ENCODE measurements around the gene FYTTD1. TPM values are rescaled to one million over a fixed set of nuclear protein-coding genes. Genes with fewer than 3 reads are reported as not detected.

The FYTTD1 gene
- total RNA-seq, 3 donors from 2014 or later (not counting 1 experiment from before 2014, with no cell fraction given): 58.0 to 75.6 (median 72.2) TPM

DNA sequence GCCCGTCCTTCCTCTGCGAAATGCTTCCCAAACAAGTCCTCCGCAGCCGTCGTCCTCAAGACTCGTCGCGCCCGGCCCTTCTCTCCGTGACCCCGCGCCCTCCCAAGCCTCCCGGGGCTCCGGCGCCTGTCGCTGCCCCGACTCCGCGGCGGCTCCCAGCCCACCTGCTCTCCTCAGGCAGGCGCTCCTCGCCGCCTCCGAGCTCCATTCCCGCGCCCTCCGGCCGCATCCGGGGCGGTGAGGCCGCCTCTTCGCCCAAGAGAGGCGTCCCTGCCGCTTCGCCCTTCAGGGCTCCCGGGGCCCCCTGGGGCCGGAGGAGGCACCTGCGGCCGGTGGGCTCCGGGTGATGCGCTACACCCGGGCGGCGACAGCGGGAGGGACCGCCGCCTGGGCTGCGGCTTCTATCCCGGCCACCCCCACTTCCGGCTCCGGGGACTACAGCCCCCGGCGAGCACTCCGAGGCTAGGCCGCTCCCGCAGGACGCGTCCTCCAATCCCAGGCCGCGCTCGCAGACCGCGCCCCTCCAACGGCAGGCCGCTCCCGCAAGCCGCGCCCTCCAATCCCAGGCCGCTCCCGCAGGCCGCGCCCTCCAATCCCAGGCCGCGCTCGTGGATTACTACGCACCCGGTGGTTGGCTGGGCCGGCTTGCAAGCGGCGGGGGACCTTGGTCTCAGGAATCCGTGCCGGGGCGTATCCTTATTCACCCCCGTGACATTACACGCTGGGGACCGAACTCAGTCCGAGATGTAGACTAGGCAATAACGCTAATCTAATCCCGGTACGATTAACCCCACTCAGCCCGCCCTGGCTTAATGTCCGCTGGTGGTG, 13.0 kb upstream of the FYTTD1 start, which contains the start of gene RUBCN:
Gene RUBCN, minus strand, starts transcription at position 414 of the 828 bp plus-strand sequence. Its CDS starts 185 bp downstream, at position 229.
- Histone ChIP-seq H3K4me3 (ENCODE audit: low read length) (peak within 1 kb of the TSS; percentile 85), H3K36me3 (ENCODE audit: control insufficient read depth, insufficient read depth, low read length) (peaks cover 2% of the 10 kb centered on the region), H3K27me3 (ENCODE audit: control insufficient read depth, insufficient read depth, low read length) (no peaks in the 10 kb centered on the region), H3K9me3 (ENCODE audit: control insufficient read depth, insufficient read depth, low read length) (no peaks in the 10 kb centered on the region), H3K4me1 (ENCODE audit: control insufficient read depth, insufficient read depth, low read length) (peaks cover 23% of the 10 kb centered on the region), H3K27ac (ENCODE audit: low read length) (peak within 1 kb of the TSS; percentile 64)
- peak within 1 kb of the TSS; percentile 77 for H3K27ac Mint-ChIP-seq
- peak; percentile 76 to 96 for DNase-seq
- WGBS (ENCODE audit: insufficient coverage): under 1% methylated on average over 92 of the region's 92 CpGs
- peak; percentile 88 to 98 (median 95) for ATAC-seq
- no peaks in the 10 kb centered on the region for H3K9me3 Mint-ChIP-seq
- peaks cover 23 to 26% of the 10 kb centered on the region in 2 donors for H3K4me1 Mint-ChIP-seq
- no peaks in the 10 kb centered on the region for H3K36me3 Mint-ChIP-seq
- TF ChIP-seq, protein P1, sequence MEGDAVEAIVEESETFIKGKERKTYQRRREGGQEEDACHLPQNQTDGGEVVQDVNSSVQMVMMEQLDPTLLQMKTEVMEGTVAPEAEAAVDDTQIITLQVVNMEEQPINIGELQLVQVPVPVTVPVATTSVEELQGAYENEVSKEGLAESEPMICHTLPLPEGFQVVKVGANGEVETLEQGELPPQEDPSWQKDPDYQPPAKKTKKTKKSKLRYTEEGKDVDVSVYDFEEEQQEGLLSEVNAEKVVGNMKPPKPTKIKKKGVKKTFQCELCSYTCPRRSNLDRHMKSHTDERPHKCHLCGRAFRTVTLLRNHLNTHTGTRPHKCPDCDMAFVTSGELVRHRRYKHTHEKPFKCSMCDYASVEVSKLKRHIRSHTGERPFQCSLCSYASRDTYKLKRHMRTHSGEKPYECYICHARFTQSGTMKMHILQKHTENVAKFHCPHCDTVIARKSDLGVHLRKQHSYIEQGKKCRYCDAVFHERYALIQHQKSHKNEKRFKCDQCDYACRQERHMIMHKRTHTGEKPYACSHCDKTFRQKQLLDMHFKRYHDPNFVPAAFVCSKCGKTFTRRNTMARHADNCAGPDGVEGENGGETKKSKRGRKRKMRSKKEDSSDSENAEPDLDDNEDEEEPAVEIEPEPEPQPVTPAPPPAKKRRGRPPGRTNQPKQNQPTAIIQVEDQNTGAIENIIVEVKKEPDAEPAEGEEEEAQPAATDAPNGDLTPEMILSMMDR (IDR thresholded peaks at IDR 0.05): no peak
- H3K27me3 Mint-ChIP-seq (ENCODE audit: low read depth in 2 of 2): no peaks in the 10 kb centered on the region
- H3K4me3 Mint-ChIP-seq: peak within 1 kb of the TSS; percentile 92
- intact Hi-C loops (cut with micrococcal nuclease): loop anchor here (1.0 kb wide), 2 partner anchors 13 to 24 kb away; partner anchors contain the start of gene FYTTD1

DNA sequence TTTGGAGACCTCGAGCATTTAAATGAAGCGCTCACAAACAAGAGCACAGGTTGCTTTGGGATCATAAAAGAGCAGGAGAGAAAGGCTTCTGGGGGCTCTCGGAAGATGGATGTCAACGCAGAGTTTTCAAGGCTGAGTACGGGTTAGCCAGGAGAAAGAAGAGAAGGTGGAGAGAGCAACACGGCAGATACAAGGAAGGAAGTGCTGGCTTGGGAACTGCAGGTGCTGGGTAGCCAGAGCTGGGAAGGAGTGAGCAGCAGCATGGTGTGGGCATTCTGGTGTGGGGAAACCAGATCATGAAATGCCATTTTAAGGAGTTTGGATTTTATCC, 12.4 kb upstream of the FYTTD1 start:
- Histone ChIP-seq H3K9me3 (ENCODE audit: control insufficient read depth, insufficient read depth, low read length) (no peaks in the 10 kb centered on the region), H3K27me3 (ENCODE audit: control insufficient read depth, insufficient read depth, low read length) (no peaks in the 10 kb centered on the region), H3K4me3 (ENCODE audit: low read length) (peak overlapping the region; percentile 85), H3K27ac (ENCODE audit: low read length) (peak overlapping the region; percentile 64), H3K4me1 (ENCODE audit: control insufficient read depth, insufficient read depth, low read length) (peaks cover 23% of the 10 kb centered on the region), H3K36me3 (ENCODE audit: control insufficient read depth, insufficient read depth, low read length) (peaks cover 2% of the 10 kb centered on the region)
- DNase-seq (no peak), ATAC-seq (no peak)
- peaks cover 23 to 26% of the 10 kb centered on the region in 2 donors for H3K4me1 Mint-ChIP-seq
- no peaks in the 10 kb centered on the region for H3K27me3 Mint-ChIP-seq (ENCODE audit: low read depth in 2 of 2)
- intact Hi-C loops (cut with micrococcal nuclease): loop anchor here (1.0 kb wide), 1 partner anchor 12 kb away; the partner anchor contains the start of gene FYTTD1
- no peaks in the 10 kb centered on the region for H3K9me3 Mint-ChIP-seq
- H3K27ac Mint-ChIP-seq: peak overlapping the region; percentile 77
- peak overlapping the region; percentile 92 for H3K4me3 Mint-ChIP-seq
- TF ChIP-seq, protein P1 (IDR thresholded peaks at IDR 0.05): no peak
- 0% methylated on average over 6 of the region's 6 CpGs for WGBS (ENCODE audit: insufficient coverage)
- H3K36me3 Mint-ChIP-seq: no peaks in the 10 kb centered on the region

GRCh38 chr3:197737749-197738462, 11.8 kb upstream of the FYTTD1 start:
- H3K36me3 ChIP-seq (ENCODE audit: control insufficient read depth, insufficient read depth, low read length): peaks cover 2% of the 10 kb centered on the region
- no peaks in the 10 kb centered on the region for H3K36me3 Mint-ChIP-seq
- peak overlapping the region; percentile 77 for H3K27ac Mint-ChIP-seq
- peak overlapping the region; percentile 92 for H3K4me3 Mint-ChIP-seq
- peaks cover 23 to 26% of the 10 kb centered on the region in 2 donors for H3K4me1 Mint-ChIP-seq
- H3K9me3 ChIP-seq (ENCODE audit: control insufficient read depth, insufficient read depth, low read length): no peaks in the 10 kb centered on the region
- 79% methylated on average over 9 of the region's 11 CpGs for WGBS (ENCODE audit: insufficient coverage)
- TF ChIP-seq, protein P1 (IDR thresholded peaks at IDR 0.05): no peak
- H3K4me1 ChIP-seq (ENCODE audit: control insufficient read depth, insufficient read depth, low read length): peaks cover 23% of the 10 kb centered on the region
- no peaks in the 10 kb centered on the region for H3K27me3 ChIP-seq (ENCODE audit: control insufficient read depth, insufficient read depth, low read length)
- ATAC-seq: no peak
- peak overlapping the region; percentile 85 for H3K4me3 ChIP-seq (ENCODE audit: low read length)
- H3K9me3 Mint-ChIP-seq: no peaks in the 10 kb centered on the region
- H3K27me3 Mint-ChIP-seq (ENCODE audit: low read depth in 2 of 2): no peaks in the 10 kb centered on the region
- intact Hi-C loops (cut with micrococcal nuclease): loop anchor here (1.0 kb wide), 1 partner anchor 11 kb away; the partner anchor contains the start of gene FYTTD1
- peak overlapping the region; percentile 64 for H3K27ac ChIP-seq (ENCODE audit: low read length)
- DNase-seq: no peak

All from natural killer cell (primary cell).